ENCODE results near the gene LAMA5.

The LAMA5 gene

GRCh38 chr20:62268228-62268900 is 98.7 kb downstream of the LAMA5 start:
- no peak for DNase-seq (ENCODE audit: low read depth in 2 of 2)

DNA sequence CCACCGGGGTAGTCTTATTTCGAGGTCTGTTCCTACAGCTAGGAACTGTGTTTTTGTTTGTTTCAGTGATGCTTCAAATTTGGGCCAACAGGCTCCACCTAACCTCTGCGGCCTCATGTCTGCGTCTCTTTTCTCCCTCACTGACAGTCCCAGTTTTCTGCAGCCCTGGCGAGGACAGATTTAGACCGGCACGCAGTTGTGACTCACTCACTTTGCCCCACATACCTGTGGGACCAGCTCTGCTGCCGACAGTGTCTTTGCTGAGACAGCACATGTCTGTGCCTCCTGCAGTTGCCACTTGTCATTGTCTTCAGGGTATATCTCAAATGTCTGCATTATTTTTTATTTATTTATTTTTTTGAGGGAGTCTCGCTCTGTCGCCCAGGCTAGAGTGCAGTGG is 99.6 kb downstream of the LAMA5 start:
- DNase-seq (ENCODE audit: low read depth in 2 of 2), result no peak

- DNase-seq (ENCODE audit: low read depth in 2 of 2), result no peak
Observed at GRCh38 chr20:62266851-62267250, 100.3 kb downstream of the LAMA5 start.

DNA sequence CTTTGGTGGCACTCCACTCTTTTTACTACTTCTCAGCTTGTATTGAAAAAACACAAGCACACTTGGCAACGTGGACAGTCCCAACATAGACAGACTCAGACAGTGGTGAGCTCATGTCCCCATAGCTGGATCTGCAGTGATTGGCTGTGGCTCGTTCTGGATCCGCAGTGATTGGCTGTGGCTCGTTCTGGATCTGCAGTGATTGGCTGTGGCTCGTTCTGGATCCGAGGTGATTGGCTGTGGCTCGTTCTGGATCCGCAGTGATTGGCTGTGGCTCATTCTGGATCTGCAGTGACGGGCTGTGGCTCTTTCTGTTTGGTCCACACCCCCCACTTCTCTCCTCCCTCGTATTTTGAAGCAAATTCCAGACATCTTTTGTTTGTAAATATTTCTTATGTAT is 100.8 kb downstream of the LAMA5 start:
- no peak for DNase-seq (ENCODE audit: low read depth in 2 of 2)

DNA sequence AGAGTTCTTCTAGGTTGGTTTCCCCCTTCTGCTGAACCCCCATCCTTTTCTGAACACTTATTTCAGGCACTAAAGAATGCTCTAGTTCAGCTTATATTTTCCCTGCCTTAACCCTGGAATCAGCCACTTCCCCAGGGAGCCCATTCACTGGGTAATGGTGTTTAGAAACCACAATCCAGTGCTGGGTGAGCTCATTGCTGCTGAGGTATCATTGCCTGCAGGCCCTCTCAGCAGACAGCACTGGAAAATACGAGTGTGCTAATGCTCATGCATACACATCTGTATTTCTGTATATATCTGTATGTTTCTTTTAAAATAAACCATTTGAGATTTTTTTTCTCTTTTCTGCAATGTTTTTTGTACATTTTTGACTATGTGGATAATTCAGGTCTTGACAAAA is 101.7 kb downstream of the LAMA5 start:
- no peak for DNase-seq (ENCODE audit: low read depth in 2 of 2)

DNA sequence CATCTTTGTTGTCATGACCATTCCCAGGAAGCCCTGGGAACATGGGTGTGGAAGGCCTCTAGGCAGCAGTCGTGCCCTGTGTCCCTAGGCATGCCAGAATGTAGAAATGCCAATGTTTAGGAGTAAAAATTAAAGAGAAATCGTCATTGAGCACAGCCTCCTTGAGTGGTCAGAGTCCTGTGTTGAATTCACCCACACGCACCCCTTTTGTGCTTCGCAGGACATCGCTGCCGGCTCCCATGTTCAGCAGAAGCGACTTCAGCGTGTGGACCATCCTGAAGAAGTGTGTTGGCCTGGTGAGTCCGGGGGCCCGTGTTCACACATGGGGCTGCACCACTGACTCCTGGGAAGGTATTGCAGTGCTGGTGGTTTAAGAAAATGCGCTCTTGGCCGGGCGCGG is 103.7 kb downstream of the LAMA5 start:
- DNase-seq (ENCODE audit: low read depth in 2 of 2), result no peak

- no peak for DNase-seq (ENCODE audit: low read depth in 2 of 2)
Observed at GRCh38 chr20:62262064-62262463, 105.0 kb downstream of the LAMA5 start.

GRCh38 chr20:62259294-62259565 is 107.9 kb downstream of the LAMA5 start:
- DNase-seq (ENCODE audit: low read depth in 2 of 2), result no peak

All from stimulated activated CD8-positive, alpha-beta memory T cell treated with anti-CD3 and anti-CD28 coated beads, Interleukin-2, amount 100 ng/mL, for 48 hours (primary cell).